Measurements from ENCODE around the gene TMUB1. TPM values are rescaled to one million over a fixed set of nuclear protein-coding genes. Genes with fewer than 3 reads are reported as not detected.

The TMUB1 gene
- total and polyA plus RNA-seq, 4 experiments from 2014 or later: 42.6 to 66.7 (median 48.8) TPM

GRCh38 chr7:151066273-151066974, 16.9 kb downstream of the TMUB1 start:
- Mint-ChIP-seq H3K36me3 (peaks cover 11 to 46% of the 10 kb centered on the region in 2 donors), H3K4me3 (no peak overlapping the region), H3K27me3 (no peaks in the 10 kb centered on the region), H3K9me3 (no peaks in the 10 kb centered on the region), H3K4me1 (peaks cover 2 to 5% (median 4%) of the 10 kb centered on the region in 4 donors), H3K27ac (no peak overlapping the region)
- DNase-seq: no peak
- POLR2A ChIA-PET (ENCODE audit: partially characterized antibody): interaction anchor here (0.6 kb wide), 1 partner anchor 14 kb away, joined by 4 read pairs; the partner anchor contains the start of gene FASTK
- CTCF ChIA-PET (ENCODE audit: partially characterized antibody): no interaction called here
- H3K27me3 ChIP-seq (ENCODE audit: insufficient read depth, low read length): no peaks in the 10 kb centered on the region
- H3K4me3 ChIP-seq (ENCODE audit: low read length in 2 of 2): no peak overlapping the region
- peaks cover 3% of the 10 kb centered on the region for H3K4me1 ChIP-seq (ENCODE audit: insufficient read depth, low read length)
- intact Hi-C loops (cut with micrococcal nuclease): no loop called here
- peaks cover 31% of the 10 kb centered on the region for H3K36me3 ChIP-seq (ENCODE audit: insufficient read depth, low read length)
- no peaks in the 10 kb centered on the region for H3K9me3 ChIP-seq (ENCODE audit: control insufficient read depth in 1 of 2, low read length in 2 of 2)
- no peak overlapping the region for H3K27ac ChIP-seq (ENCODE audit: low read depth, low read length)

GRCh38 chr7:151065516-151065915, 17.8 kb downstream of the TMUB1 start:
- Histone ChIP-seq H3K4me1 (ENCODE audit: insufficient read depth, low read length) (peaks cover 12% of the 10 kb centered on the region), H3K27ac (ENCODE audit: low read depth, low read length) (no peak overlapping the region), H3K9me3 (ENCODE audit: control insufficient read depth in 1 of 2, low read length in 2 of 2) (no peaks in the 10 kb centered on the region), H3K36me3 (ENCODE audit: insufficient read depth, low read length) (peaks cover 31% of the 10 kb centered on the region), H3K27me3 (ENCODE audit: insufficient read depth, low read length) (no peaks in the 10 kb centered on the region), H3K4me3 (ENCODE audit: low read length in 2 of 2) (no peak overlapping the region)
- intact Hi-C loops (cut with micrococcal nuclease): no loop called here
- ChIA-PET CTCF (ENCODE audit: partially characterized antibody) (no interaction called here), POLR2A (ENCODE audit: partially characterized antibody) (interaction anchor here (1.2 kb wide), 1 partner anchor 17 kb away, joined by 3 read pairs; no protein-coding TSS in a partner anchor)
- Mint-ChIP-seq H3K36me3 (peaks cover 11 to 46% of the 10 kb centered on the region in 2 donors), H3K27me3 (no peaks in the 10 kb centered on the region), H3K4me1 (peaks cover 7 to 14% (median 12%) of the 10 kb centered on the region in 4 donors), H3K27ac (peak overlapping the region in 1 of 7 donors; percentile 47), H3K4me3 (no peak overlapping the region), H3K9me3 (no peaks in the 10 kb centered on the region)
- DNase-seq: no peak

GRCh38 chr7:151064993-151065392, 18.3 kb downstream of the TMUB1 start:
- CTCF ChIA-PET (ENCODE audit: partially characterized antibody): no interaction called here
- POLR2A ChIA-PET (ENCODE audit: partially characterized antibody): interaction anchor here (1.2 kb wide), 1 partner anchor 18 kb away, joined by 3 read pairs; no protein-coding TSS in a partner anchor
- H3K4me3 ChIP-seq (ENCODE audit: low read length in 2 of 2): no peak overlapping the region
- H3K9me3 Mint-ChIP-seq: no peaks in the 10 kb centered on the region
- no peak for DNase-seq
- H3K4me1 Mint-ChIP-seq: peaks cover 7 to 19% (median 15%) of the 10 kb centered on the region in 4 donors
- H3K27me3 Mint-ChIP-seq: no peaks in the 10 kb centered on the region
- intact Hi-C loops (cut with micrococcal nuclease): no loop called here
- H3K27ac Mint-ChIP-seq: peak overlapping the region in 1 of 7 donors; percentile 47
- no peaks in the 10 kb centered on the region for H3K27me3 ChIP-seq (ENCODE audit: insufficient read depth, low read length)
- H3K36me3 ChIP-seq (ENCODE audit: insufficient read depth, low read length): peaks cover 31% of the 10 kb centered on the region
- H3K9me3 ChIP-seq (ENCODE audit: control insufficient read depth in 1 of 2, low read length in 2 of 2): no peaks in the 10 kb centered on the region
- peaks cover 17% of the 10 kb centered on the region for H3K4me1 ChIP-seq (ENCODE audit: insufficient read depth, low read length)
- peaks cover 11 to 45% of the 10 kb centered on the region in 2 donors for H3K36me3 Mint-ChIP-seq
- H3K27ac ChIP-seq (ENCODE audit: low read depth, low read length): no peak overlapping the region
- no peak overlapping the region for H3K4me3 Mint-ChIP-seq

GRCh38 chr7:151064454-151064853, 18.8 kb downstream of the TMUB1 start:
- Mint-ChIP-seq H3K27me3 (no peaks in the 10 kb centered on the region), H3K4me1 (peaks cover 7 to 20% (median 15%) of the 10 kb centered on the region in 4 donors), H3K9me3 (no peaks in the 10 kb centered on the region), H3K27ac (no peak overlapping the region), H3K4me3 (no peak overlapping the region), H3K36me3 (peaks cover 10 to 42% of the 10 kb centered on the region in 2 donors)
- H3K36me3 ChIP-seq (ENCODE audit: insufficient read depth, low read length): peaks cover 31% of the 10 kb centered on the region
- no peak for DNase-seq
- ChIA-PET POLR2A (ENCODE audit: partially characterized antibody) (no interaction called here), CTCF (ENCODE audit: partially characterized antibody) (no interaction called here)
- no peak overlapping the region for H3K27ac ChIP-seq (ENCODE audit: low read depth, low read length)
- H3K4me3 ChIP-seq (ENCODE audit: low read length in 2 of 2): no peak overlapping the region
- no peaks in the 10 kb centered on the region for H3K9me3 ChIP-seq (ENCODE audit: control insufficient read depth in 1 of 2, low read length in 2 of 2)
- intact Hi-C loops (cut with micrococcal nuclease): no loop called here
- no peaks in the 10 kb centered on the region for H3K27me3 ChIP-seq (ENCODE audit: insufficient read depth, low read length)
- H3K4me1 ChIP-seq (ENCODE audit: insufficient read depth, low read length): peaks cover 18% of the 10 kb centered on the region

GRCh38 chr7:151063212-151063561, 20.1 kb downstream of the TMUB1 start:
- no peak overlapping the region for H3K4me3 Mint-ChIP-seq
- no peak for DNase-seq
- intact Hi-C loops (cut with micrococcal nuclease): no loop called here
- no peaks in the 10 kb centered on the region for H3K27me3 Mint-ChIP-seq
- H3K36me3 Mint-ChIP-seq: peaks cover 6 to 42% of the 10 kb centered on the region in 2 donors
- peaks cover 29% of the 10 kb centered on the region for H3K4me1 ChIP-seq (ENCODE audit: insufficient read depth, low read length)
- peaks cover 29% of the 10 kb centered on the region for H3K36me3 ChIP-seq (ENCODE audit: insufficient read depth, low read length)
- H3K27ac Mint-ChIP-seq: peak overlapping the region in 3 of 7 donors; percentile 52 to 68 (median 63)
- H3K27ac ChIP-seq (ENCODE audit: low read depth, low read length): no peak overlapping the region
- no peaks in the 10 kb centered on the region for H3K9me3 ChIP-seq (ENCODE audit: control insufficient read depth in 1 of 2, low read length in 2 of 2)
- ChIA-PET CTCF (ENCODE audit: partially characterized antibody) (interaction anchor here (1.5 kb wide), 1 partner anchor 48 kb away, joined by 5 read pairs; no protein-coding TSS in a partner anchor), POLR2A (ENCODE audit: partially characterized antibody) (interaction anchor here (0.6 to 1.2 kb wide), 5 partner anchors 10 to 669 kb away, joined by 3 to 5 read pairs (median 3); partner anchors contain the start of genes FASTK and TMUB1)
- H3K27me3 ChIP-seq (ENCODE audit: insufficient read depth, low read length): no peaks in the 10 kb centered on the region
- no peak overlapping the region for H3K4me3 ChIP-seq (ENCODE audit: low read length in 2 of 2)
- H3K9me3 Mint-ChIP-seq: no peaks in the 10 kb centered on the region
- H3K4me1 Mint-ChIP-seq: peaks cover 11 to 30% (median 22%) of the 10 kb centered on the region in 4 donors

GRCh38 chr7:151062399-151063211, 20.7 kb downstream of the TMUB1 start:
- CTCF ChIA-PET (ENCODE audit: partially characterized antibody): interaction anchor here (1.3 to 1.5 kb wide), 2 partner anchors 21 to 48 kb away, joined by 3 to 5 read pairs; partner anchors contain the start of gene TMUB1
- Histone ChIP-seq H3K27me3 (ENCODE audit: insufficient read depth, low read length) (no peaks in the 10 kb centered on the region), H3K36me3 (ENCODE audit: insufficient read depth, low read length) (peaks cover 26% of the 10 kb centered on the region), H3K27ac (ENCODE audit: low read depth, low read length) (no peak overlapping the region), H3K4me1 (ENCODE audit: insufficient read depth, low read length) (peaks cover 30% of the 10 kb centered on the region), H3K9me3 (ENCODE audit: control insufficient read depth in 1 of 2, low read length in 2 of 2) (no peaks in the 10 kb centered on the region), H3K4me3 (ENCODE audit: low read length in 2 of 2) (no peak overlapping the region)
- no peak for DNase-seq
- Mint-ChIP-seq H3K4me1 (peaks cover 11 to 36% (median 24%) of the 10 kb centered on the region in 4 donors), H3K4me3 (no peak overlapping the region), H3K27me3 (peaks cover 0 to 2% of the 10 kb centered on the region in 2 donors), H3K9me3 (no peaks in the 10 kb centered on the region), H3K27ac (no peak overlapping the region), H3K36me3 (peaks cover under 1 to 41% of the 10 kb centered on the region in 2 donors)
- intact Hi-C loops (cut with micrococcal nuclease): no loop called here
- POLR2A ChIA-PET (ENCODE audit: partially characterized antibody): interaction anchor here (0.6 to 1.5 kb wide), 6 partner anchors 10 to 668 kb away, joined by 3 to 5 read pairs (median 3); partner anchors contain the start of genes FASTK and TMUB1

GRCh38 chr7:151062111-151062398, 21.2 kb downstream of the TMUB1 start:
- peaks cover 16 to 42% (median 29%) of the 10 kb centered on the region in 4 donors for H3K4me1 Mint-ChIP-seq
- peaks cover 35% of the 10 kb centered on the region for H3K4me1 ChIP-seq (ENCODE audit: insufficient read depth, low read length)
- H3K27ac Mint-ChIP-seq: no peak overlapping the region
- no peaks in the 10 kb centered on the region for H3K9me3 Mint-ChIP-seq
- peak overlapping the region in 2 of 8 donors; percentile 43 to 56 for H3K4me3 Mint-ChIP-seq
- DNase-seq: peak in 1 of 5 donors; percentile 33
- POLR2A ChIA-PET (ENCODE audit: partially characterized antibody): interaction anchor here (1.5 kb wide), 1 partner anchor 22 kb away, joined by 3 read pairs; no protein-coding TSS in a partner anchor
- CTCF ChIA-PET (ENCODE audit: partially characterized antibody): interaction anchor here (1.3 kb wide), 1 partner anchor 22 kb away, joined by 3 read pairs; the partner anchor contains the start of gene TMUB1
- H3K9me3 ChIP-seq (ENCODE audit: control insufficient read depth in 1 of 2, low read length in 2 of 2): no peaks in the 10 kb centered on the region
- H3K27ac ChIP-seq (ENCODE audit: low read depth, low read length): no peak overlapping the region
- H3K36me3 Mint-ChIP-seq: peaks cover 0 to 36% of the 10 kb centered on the region in 2 donors
- no peak overlapping the region for H3K4me3 ChIP-seq (ENCODE audit: low read length in 2 of 2)
- H3K27me3 Mint-ChIP-seq: peaks cover 0 to 2% of the 10 kb centered on the region in 2 donors
- intact Hi-C loops (cut with micrococcal nuclease): no loop called here
- H3K36me3 ChIP-seq (ENCODE audit: insufficient read depth, low read length): peaks cover 22% of the 10 kb centered on the region
- no peaks in the 10 kb centered on the region for H3K27me3 ChIP-seq (ENCODE audit: insufficient read depth, low read length)

Measured in CD4-positive, alpha-beta memory T cell (primary cell).